ENCODE results near the gene PPIG. TPM values are rescaled to one million over a fixed set of nuclear protein-coding genes. Genes with fewer than 3 reads are reported as not detected.
"Not testable (repeated sequence)": the region's sequence is repeated elsewhere in the genome, so short reads cannot be mapped to it uniquely, and the experiment has no call there.

Gene PPIG
- total RNA-seq, 1 experiment from 2014 or later: 46.5 TPM

DNA sequence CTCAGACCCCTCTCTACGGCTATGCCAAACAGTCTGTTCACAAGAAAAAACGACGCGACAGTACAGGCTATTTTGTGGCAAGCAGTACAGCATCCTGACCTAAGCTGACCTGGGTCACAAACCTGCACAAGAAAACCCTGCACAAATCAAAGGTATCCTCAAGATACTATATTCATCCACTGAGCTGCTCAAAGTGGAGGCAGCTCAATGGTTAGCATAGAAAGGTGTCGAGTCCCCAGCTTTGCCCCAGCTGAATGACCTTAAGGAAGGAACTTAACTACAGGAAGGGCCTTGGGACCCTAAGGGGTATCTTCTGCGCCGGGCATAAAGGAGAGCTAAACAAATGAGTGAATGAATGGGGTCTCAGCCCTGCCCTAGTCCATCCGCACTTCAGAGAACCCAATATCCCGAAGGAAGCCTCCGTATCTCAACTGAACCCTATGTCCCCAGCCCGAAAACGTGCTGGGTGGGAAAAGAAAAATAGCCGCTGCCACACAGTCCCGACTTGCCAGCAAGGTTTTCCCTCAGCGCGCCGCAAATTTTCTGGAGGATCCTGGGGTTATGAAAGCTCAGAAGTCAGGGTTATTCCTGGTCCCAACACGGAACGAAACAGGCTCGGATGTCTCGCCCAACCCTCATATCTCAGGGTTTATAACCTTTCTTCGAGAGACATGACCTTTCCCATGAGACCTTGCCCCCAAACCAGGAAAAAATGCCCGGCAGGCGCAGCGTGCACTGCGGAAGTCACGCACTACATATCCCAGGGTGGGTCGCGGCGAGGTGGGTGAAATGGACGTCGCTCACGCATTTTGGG, 10.8 kb upstream of the PPIG start, which contains the start of gene FASTKD1:
Gene FASTKD1 (minus strand): TSS at position 706 of the 814 bp plus-strand sequence. CDS start 1,836 bp downstream, outside the sequence.
- peak within 1 kb of the TSS; percentile 87 to 91 for H3K4me3 ChIP-seq (ENCODE audit: low read depth in 2 of 2, low read length in 2 of 2)
- peak; percentile 77 for DNase-seq (ENCODE audit: low read depth, low spot score)
- TF ChIP-seq POLR2AphosphoS5 (IDR thresholded peaks at IDR 0.05; ENCODE audit: low read depth, low read length) (peak; percentile 70), SIN3A (IDR thresholded peaks at IDR 0.05; ENCODE audit: borderline replicate concordance, insufficient read depth, low read depth, low read length) (no peak), TCF7L2 (IDR thresholded peaks at IDR 0.05; ENCODE audit: low read depth, low read length) (no peak)
- TF ChIP-seq, protein P1, sequence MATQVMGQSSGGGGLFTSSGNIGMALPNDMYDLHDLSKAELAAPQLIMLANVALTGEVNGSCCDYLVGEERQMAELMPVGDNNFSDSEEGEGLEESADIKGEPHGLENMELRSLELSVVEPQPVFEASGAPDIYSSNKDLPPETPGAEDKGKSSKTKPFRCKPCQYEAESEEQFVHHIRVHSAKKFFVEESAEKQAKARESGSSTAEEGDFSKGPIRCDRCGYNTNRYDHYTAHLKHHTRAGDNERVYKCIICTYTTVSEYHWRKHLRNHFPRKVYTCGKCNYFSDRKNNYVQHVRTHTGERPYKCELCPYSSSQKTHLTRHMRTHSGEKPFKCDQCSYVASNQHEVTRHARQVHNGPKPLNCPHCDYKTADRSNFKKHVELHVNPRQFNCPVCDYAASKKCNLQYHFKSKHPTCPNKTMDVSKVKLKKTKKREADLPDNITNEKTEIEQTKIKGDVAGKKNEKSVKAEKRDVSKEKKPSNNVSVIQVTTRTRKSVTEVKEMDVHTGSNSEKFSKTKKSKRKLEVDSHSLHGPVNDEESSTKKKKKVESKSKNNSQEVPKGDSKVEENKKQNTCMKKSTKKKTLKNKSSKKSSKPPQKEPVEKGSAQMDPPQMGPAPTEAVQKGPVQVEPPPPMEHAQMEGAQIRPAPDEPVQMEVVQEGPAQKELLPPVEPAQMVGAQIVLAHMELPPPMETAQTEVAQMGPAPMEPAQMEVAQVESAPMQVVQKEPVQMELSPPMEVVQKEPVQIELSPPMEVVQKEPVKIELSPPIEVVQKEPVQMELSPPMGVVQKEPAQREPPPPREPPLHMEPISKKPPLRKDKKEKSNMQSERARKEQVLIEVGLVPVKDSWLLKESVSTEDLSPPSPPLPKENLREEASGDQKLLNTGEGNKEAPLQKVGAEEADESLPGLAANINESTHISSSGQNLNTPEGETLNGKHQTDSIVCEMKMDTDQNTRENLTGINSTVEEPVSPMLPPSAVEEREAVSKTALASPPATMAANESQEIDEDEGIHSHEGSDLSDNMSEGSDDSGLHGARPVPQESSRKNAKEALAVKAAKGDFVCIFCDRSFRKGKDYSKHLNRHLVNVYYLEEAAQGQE (IDR thresholded peaks at IDR 0.05; ENCODE audit: insufficient read depth in 1 of 2, low read depth in 2 of 2, low read length in 1 of 2): 0 out of 4 replicates have a peak, but pooled peaks of 1 of the 2 experiments have one; percentile 14
- TF ChIP-seq, protein P2, sequence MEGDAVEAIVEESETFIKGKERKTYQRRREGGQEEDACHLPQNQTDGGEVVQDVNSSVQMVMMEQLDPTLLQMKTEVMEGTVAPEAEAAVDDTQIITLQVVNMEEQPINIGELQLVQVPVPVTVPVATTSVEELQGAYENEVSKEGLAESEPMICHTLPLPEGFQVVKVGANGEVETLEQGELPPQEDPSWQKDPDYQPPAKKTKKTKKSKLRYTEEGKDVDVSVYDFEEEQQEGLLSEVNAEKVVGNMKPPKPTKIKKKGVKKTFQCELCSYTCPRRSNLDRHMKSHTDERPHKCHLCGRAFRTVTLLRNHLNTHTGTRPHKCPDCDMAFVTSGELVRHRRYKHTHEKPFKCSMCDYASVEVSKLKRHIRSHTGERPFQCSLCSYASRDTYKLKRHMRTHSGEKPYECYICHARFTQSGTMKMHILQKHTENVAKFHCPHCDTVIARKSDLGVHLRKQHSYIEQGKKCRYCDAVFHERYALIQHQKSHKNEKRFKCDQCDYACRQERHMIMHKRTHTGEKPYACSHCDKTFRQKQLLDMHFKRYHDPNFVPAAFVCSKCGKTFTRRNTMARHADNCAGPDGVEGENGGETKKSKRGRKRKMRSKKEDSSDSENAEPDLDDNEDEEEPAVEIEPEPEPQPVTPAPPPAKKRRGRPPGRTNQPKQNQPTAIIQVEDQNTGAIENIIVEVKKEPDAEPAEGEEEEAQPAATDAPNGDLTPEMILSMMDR (IDR thresholded peaks at IDR 0.05): no peak
- H3K36me3 ChIP-seq (ENCODE audit: control insufficient read depth, insufficient read depth, low read length): no peaks in the 10 kb centered on the region
- H3K27ac ChIP-seq (ENCODE audit: low read length): peak within 1 kb of the TSS; percentile 93
- peaks cover 13% of the 10 kb centered on the region; the same call in 1 of the 2 replicates for H3K4me1 ChIP-seq (ENCODE audit: control insufficient read depth, insufficient read depth, low read length)
- in situ Hi-C loops (cut with HindIII; ENCODE audit: low pct_unique_long_range_greater_than_20kb, low sequenced_read_pairs) (no loop called here), intact Hi-C loops (cut with micrococcal nuclease; ENCODE audit: unreplicated experiment) (no loop called here)
- ATAC-seq: peak; percentile 100
- POLR2A ChIA-PET: interaction anchor here (0.5 to 1.2 kb wide), 2 partner anchors 116 to 171 kb away, joined by 3 to 8 read pairs; no protein-coding TSS in a partner anchor
- no peaks in the 10 kb centered on the region for H3K9me3 ChIP-seq (ENCODE audit: control insufficient read depth, insufficient read depth, low read depth, low read length)
- no peaks in the 10 kb centered on the region for H3K27me3 ChIP-seq (ENCODE audit: control insufficient read depth, insufficient read depth, low read length)
- CTCF ChIA-PET: no interaction called here
- TSS peak; percentile 79 for BruUV-seq (replicated peaks)

DNA sequence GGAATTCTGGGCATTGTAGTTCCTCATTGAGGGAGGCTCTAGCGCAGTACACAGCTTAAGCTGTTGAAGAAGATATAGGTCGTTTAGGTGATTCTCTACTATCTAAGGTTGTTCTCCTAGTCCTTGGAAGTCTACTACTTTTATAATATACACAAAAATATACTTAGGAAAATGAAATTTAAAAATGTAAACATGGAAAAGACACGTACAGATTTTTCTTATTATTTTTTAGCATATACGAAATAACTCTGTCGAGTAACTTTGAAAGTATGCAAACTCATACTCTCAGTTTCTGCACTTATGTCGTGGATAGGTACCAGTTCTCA, 10.2 kb upstream of the PPIG start:
- H3K36me3 ChIP-seq (ENCODE audit: control insufficient read depth, insufficient read depth, low read length): no peaks in the 10 kb centered on the region
- H3K27ac ChIP-seq (ENCODE audit: low read length): no peak overlapping the region
- ChIA-PET CTCF (no interaction called here), POLR2A (no interaction called here)
- no peak for ATAC-seq
- peaks cover 13% of the 10 kb centered on the region; the same call in 1 of the 2 replicates for H3K4me1 ChIP-seq (ENCODE audit: control insufficient read depth, insufficient read depth, low read length)
- TF ChIP-seq, protein P2 (IDR thresholded peaks at IDR 0.05): no peak
- TF ChIP-seq POLR2AphosphoS5 (IDR thresholded peaks at IDR 0.05; ENCODE audit: low read depth, low read length) (no peak), SIN3A (IDR thresholded peaks at IDR 0.05; ENCODE audit: borderline replicate concordance, insufficient read depth, low read depth, low read length) (no peak), TCF7L2 (IDR thresholded peaks at IDR 0.05; ENCODE audit: low read depth, low read length) (no peak)
- TF ChIP-seq, protein P1 (IDR thresholded peaks at IDR 0.05; ENCODE audit: insufficient read depth in 1 of 2, low read depth in 2 of 2, low read length in 1 of 2): no peak
- DNase-seq (ENCODE audit: low read depth, low spot score): no peak
- no TSS peak for BruUV-seq (replicated peaks)
- intact Hi-C loops (cut with micrococcal nuclease; ENCODE audit: unreplicated experiment) (no loop called here), in situ Hi-C loops (cut with HindIII; ENCODE audit: low pct_unique_long_range_greater_than_20kb, low sequenced_read_pairs) (no loop called here)
- H3K27me3 ChIP-seq (ENCODE audit: control insufficient read depth, insufficient read depth, low read length): no peaks in the 10 kb centered on the region
- H3K4me3 ChIP-seq (ENCODE audit: low read depth in 2 of 2, low read length in 2 of 2): peak overlapping the region; percentile 87 to 91
- no peaks in the 10 kb centered on the region for H3K9me3 ChIP-seq (ENCODE audit: control insufficient read depth, insufficient read depth, low read depth, low read length)

DNA sequence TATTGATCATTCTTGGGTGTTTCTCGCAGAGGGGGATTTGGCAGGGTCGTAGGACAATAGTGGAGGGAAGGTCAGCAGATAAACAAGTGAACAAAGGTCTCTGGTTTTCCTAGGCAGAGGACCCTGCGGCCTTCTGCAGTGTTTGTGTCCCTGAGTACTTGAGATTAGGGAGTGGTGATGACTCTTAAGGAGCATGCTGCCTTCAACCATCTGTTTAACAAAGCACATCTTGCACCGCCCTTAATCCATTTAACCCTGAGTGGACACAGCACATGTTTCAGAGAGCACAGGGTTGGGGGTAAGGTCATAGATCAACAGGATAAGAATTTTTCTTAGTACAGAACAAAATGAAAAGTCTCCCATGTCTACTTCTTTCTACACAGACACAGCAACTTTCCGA, 9.6 kb upstream of the PPIG start:
- H3K36me3 ChIP-seq (ENCODE audit: control insufficient read depth, insufficient read depth, low read length); ATAC-seq; in situ Hi-C loops (cut with HindIII; ENCODE audit: low pct_unique_long_range_greater_than_20kb, low sequenced_read_pairs); H3K27ac ChIP-seq (ENCODE audit: low read length); H3K4me3 ChIP-seq (ENCODE audit: low read depth in 2 of 2, low read length in 2 of 2); DNase-seq (ENCODE audit: low read depth, low spot score); H3K9me3 ChIP-seq (ENCODE audit: control insufficient read depth, insufficient read depth, low read depth, low read length); intact Hi-C loops (cut with micrococcal nuclease; ENCODE audit: unreplicated experiment); BruUV-seq (replicated peaks); H3K27me3 ChIP-seq (ENCODE audit: control insufficient read depth, insufficient read depth, low read length); CTCF ChIA-PET: not testable (repeated sequence)
- H3K4me1 ChIP-seq (ENCODE audit: control insufficient read depth, insufficient read depth, low read length): peaks cover 13% of the 10 kb centered on the region; the same call in 1 of the 2 replicates
- POLR2A ChIA-PET: interaction anchor here (0.7 kb wide), 1 partner anchor 65 kb away, joined by 5 read pairs; no protein-coding TSS in a partner anchor

Measured in Panc1 (cell line).